Amygdala (tissue), 56 donors: ENCODE data around the gene ZBTB47.

Source experiments
- DNase-seq, 56 donors: peaks; one replicate each; lab custom pipeline; 2025; lab: John Stamatoyannopoulos, UW

The ZBTB47 gene

DNA sequence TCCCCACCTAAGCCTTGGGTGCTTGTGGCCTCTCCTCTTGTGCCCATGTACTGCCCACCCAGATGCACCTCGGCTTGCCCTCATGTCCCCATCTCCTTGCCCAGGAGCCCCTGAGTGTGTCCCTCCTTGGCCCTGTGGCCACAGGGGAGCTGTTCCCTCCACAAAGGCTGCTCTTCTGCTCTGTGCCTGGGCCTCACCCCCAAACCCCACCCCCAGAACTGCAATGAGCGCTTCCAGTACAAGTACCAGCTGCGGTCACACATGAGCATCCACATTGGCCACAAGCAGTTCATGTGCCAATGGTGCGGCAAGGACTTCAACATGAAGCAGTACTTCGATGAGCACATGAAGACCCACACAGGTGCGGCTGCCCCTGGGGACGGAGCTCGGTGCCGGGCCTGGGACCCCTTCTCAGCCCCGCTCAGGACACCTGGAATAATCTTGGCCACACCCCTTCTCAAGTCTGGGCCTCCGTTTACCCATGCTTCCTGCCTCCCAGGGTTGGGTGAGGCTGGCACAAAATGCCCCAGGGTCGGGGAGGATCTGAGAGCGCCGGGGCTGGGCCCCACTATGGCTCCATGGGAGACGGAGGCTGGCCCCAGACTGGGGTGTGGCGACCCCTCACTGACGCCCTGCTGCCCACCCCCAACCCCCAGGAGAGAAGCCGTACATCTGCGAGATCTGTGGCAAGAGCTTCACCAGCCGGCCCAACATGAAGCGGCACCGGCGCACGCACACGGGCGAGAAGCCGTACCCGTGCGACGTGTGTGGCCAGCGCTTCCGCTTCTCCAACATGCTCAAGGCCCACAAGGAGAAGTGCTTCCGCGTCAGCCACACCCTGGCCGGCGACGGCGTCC lies 10.3 kb downstream of the ZBTB47 start:
- DNase-seq, result no peak

DNA sequence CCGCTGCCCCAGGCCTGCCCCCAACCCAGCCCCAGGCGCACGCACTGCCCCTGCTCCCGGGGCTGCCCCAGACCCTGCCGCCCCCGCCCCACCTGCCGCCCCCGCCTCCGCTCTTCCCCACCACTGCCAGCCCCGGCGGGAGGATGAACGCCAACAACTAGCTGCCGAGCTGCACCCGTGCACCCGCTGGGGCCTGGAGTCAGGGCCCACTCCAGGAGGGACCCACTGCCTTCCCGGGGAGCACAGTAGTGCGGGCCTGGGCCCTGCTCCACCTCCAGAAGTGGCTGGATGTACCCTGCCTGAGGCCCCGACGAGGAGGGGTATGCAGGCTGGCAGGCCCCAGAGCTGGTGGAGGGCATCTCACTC lies 10.9 kb downstream of the ZBTB47 start:
- no peak for DNase-seq

DNA sequence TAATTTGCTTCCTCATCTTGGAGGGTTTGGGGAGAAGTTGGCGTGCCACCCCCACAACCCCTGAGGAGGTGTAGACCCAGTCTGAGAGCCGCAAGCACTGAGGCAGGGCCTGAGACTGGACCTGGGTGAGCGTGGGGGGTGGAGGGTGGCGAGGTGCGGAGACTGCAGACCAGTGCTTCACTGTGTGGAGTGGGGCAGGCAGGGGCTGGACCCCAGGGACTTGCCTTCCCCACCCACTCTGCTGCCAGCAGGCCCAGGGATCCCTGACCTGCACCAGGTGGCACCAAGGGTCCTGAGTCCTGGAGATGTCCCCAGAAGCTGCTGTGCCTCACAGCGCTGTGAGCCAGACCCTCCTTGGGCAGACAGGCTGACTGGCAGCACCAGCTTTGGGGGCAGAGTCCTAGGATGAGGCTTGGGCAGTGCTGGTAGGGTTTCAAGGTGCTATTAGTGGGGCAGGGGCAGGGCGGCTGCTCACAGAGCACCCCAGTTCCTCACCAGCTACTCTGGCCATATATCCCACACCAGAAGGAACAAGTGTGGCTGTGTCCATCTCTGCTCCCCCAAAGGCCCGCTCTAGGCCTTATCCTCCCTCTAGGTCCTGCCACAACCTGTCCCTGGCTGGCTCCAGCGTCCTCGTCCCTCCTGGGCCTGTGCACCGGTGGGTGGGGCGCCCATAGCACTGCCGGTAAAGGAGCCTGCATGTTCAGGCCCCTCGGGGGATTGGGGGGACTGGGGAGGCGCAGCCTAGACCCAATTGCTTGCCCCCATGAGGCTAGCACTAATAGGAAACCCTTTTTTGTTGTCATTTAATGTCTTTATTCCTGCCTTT lies 11.8 kb downstream of the ZBTB47 start:
- DNase-seq, result no peak

DNA sequence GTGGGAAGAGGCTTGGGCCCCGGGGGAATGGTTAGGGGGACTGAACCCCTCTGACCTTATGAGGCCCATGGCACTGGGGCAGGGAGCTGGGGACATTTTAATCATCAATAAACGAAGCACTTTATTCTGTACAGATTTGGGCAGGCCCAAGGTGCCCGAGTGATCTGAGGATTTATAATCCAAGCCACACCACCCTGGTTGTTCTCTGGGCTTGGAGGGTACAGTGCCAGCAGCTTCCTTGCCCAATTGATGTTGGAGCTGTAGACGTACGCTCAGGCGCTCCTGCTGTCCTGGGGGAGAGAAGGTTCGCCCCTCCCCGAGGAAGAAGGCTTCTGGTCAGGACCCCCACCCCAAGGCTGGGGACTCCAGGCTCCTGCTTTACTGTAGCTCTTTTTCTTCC lies 12.5 kb downstream of the ZBTB47 start:
- DNase-seq, result no peak

DNA sequence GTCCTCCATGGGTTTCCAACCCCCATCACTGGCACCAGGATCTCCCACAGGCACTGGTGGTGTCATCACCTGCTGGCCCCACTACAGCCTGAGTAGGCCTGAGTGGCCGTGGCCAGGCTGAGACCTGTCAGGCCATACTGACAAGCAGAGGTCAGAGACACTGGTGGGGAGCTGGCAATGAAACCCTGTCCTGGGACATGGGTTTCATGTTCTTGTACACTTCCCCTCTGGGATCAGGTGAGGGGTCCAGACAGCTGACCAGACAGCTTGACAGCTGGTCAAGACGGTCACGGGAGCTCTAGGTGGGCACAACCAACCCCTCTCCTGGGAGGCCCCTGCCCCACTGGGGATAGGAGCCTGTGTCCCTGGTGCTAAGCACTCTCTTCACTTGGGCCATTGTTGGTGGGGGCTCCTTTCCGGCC lies 13.1 kb downstream of the ZBTB47 start:
- no peak for DNase-seq

DNA sequence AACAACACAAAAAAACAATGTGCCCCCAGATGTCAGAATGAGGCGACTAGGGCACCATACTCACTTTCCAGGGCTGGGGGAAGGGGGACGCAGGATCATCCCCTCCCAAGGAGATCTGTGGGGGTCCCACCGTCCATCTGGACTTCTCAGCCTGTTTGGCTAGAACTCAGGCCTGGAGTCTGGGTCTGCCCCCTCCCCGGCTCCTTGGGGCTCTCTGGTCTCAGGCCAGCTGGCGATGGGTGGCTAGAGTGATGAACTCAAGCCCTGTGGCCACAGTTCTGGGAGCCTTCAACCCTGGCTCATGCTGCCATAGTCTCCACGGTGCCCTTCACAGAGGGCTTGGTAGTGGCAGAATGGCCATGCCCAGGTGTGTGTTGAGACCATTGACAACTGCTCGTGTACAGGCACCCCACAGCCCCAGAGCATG lies 13.6 kb downstream of the ZBTB47 start:
- DNase-seq, result no peak

DNA sequence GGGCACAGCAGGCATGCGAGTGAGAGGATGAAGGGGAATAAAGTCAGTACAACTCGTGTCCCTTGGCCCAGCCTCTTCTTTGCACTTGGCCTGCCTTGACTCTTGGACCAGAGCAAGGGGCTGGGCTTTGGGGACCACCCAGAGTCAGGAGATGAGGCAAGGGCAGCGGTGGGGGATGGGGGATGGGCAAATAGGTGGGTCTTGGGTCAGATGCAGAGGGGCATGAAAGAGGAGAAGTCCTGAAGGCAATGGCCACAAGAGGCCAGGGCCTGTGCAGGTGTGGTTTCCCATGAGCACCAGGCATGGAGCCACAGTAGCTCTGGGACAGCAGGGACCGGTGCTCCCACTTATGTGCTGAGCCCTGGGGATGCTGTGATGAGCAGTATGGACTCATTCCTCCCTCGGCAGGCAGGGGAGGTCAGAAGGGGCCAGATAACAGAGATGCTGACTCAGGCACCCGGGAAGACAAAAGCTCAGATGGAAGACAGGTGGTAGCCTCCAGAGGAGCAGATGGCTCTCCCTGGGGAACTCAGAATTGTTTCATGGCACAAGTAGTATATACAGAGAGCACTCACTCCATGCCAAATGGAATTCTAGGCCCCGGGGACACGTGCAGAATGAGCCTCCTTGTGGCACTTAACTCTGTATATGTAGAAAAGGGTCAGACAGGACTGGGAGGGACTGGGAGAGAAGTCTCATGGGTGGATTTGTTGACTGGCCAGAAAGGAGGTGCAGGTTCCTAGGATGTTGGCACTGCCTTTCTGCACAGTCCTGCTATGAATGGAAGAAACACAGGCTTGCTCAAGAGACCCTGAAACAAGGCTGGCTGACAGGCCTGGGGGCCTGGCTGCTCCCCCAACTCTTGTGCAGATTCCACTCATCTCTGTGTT lies 14.3 kb downstream of the ZBTB47 start:
- DNase-seq, result no peak

DNA sequence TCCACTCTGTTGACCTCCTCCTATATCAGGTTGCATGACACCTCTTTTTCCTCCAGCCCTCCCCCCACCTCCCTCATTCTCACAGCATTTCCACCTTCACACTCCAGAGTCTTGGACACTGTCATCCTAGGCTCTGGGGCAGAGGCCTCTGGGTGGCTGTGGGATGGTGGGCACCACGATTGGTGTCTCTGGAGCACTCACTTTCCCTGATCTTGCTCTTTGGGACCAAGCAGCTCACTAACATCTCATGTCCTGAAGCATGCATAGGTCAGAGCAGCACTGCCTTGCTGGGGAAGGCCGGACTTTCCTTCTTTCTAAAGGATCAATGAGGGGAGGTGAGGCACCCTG lies 14.9 kb downstream of the ZBTB47 start:
- no peak for DNase-seq

DNA sequence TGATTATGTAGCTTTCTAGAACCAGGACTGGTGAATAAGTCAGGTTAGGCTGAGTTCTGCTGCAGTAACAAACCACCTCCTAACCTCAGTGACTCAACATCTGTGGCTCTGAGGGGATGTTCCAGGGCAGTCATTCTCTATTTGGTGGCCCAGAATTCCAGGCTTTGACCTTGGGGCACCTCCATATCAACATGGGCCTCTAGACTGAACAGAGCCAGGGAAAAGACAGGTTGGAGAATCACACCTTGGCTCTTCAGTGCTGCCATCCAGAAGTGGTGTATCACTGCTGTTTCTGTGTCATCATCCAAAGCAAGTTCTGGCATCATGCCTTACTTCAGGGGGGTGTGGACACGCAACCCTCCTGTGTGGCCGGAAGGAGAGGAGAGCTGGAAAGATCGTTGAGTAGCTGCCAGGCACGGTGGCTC lies 15.3 kb downstream of the ZBTB47 start:
- DNase-seq, result no peak

DNA sequence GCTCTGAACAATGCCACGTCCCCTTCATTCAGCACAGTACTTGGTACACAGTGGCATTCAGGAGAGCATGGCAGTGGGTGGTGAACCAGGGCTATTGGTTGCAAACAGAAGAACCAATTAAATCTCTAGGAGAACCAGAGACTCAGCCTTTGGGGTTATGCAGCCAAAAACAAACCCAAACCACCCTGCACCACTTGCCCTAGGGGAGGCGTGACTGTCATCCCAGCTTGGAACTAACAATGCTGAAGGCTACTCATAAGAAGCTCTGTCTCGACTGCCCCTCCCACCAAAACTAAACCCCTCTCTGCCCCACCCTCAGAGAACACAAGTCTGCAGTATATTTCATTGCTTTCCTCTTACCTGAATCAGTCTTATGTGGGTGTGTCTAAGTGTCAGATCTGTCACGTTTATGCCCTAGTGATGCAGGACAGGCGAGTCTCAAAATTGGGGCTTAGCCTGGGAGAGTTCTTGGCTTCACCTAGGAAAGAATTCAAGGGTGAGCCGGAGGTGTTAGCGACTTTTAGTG lies 16.6 kb downstream of the ZBTB47 start:
- no peak for DNase-seq

DNA sequence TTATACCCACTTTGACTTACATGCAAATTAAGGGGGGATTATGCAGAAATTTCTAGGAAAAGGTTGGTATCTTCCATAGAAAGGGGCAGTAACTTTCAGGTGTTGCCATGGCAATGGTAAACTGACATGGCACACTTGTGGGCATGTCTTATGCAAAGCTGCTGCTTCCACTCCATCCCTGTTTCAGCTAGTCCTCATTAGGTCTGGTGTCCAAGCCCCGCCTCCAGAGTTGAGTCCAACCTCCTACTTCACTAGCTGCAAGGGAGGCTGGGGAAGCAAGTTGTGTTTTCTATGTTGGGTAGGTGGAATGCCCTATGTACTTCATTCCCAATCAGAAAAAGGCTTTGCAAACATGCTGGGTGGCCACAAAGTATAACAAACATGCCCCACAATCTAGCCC lies 17.2 kb downstream of the ZBTB47 start:
- no peak for DNase-seq

DNA sequence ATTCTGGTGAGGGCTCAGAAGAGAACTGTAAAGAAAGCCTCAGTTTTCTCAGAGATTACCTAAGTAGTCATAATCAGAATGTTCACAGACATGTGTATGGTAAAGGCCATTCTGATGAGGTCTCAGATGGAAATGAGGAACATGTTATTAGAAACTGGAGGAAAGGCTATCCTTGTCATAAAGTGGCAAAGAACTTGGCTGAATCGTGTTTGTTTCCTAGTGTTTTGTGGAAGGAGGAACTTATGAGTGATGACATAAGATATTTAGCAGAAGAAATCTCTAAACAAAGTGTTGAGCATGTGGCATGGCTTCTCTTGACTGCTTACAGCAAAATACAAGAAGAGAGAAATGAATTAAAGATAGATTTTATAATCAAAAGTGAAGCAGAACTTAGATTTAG lies 19.0 kb downstream of the ZBTB47 start:
- no peak for DNase-seq

DNA sequence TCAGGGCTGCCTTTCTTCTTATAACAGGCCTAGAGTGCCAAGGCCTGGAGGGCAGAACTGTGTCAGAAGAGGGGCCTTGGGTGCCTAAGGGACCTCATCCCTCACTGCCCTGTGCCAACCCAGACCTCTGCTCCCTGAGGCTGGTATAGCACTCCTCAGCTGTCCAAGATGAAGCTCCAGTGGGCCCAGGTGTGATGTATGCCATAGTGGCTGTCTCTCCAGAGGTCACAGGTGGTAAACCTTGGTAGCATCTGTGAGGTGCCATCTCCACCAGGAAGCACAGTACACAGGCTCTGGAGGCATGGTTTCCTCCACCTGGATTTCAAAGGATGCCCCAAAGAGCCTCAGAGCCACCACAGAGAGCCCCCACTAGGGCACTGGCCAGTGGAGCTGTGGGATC lies 19.6 kb downstream of the ZBTB47 start:
- DNase-seq, result no peak

DNA sequence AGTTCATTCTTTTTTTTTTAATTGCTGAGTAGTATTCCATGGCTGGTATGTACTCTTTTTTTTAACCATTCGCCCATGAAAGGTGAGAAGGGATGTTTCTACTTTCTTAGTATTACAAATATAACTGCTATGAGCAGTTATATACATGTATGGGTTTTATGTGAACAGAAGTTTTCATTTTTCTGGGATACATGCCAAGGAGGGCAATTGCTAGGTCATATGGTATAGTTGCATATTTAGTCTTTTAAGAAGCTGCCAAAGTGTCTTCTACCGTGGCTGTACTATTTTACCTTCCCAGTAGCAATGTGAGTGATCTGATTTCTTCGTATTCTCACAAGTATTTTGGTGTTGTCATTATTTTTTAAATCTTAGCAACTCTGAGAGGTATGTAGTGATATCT lies 20.6 kb downstream of the ZBTB47 start:
- DNase-seq, result no peak

DNA sequence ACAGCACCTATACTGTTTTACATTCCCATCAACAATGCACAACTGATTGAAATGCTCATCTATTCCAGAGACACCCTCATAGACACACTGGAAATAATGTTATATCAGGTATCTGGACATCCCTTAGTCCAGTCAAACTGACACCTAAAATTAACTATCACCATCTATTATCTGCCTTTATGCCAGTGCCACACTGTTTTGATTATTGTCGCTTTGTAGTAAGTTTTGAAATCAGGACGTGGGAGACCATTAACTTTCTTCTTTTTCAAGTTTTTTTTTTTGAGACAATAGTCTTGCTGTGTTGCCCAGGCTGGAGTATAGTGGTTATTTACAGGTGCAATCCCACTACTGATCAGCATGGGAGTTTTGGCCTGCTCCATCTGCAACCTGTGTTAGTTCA lies 22.4 kb downstream of the ZBTB47 start:
- no peak for DNase-seq

DNA sequence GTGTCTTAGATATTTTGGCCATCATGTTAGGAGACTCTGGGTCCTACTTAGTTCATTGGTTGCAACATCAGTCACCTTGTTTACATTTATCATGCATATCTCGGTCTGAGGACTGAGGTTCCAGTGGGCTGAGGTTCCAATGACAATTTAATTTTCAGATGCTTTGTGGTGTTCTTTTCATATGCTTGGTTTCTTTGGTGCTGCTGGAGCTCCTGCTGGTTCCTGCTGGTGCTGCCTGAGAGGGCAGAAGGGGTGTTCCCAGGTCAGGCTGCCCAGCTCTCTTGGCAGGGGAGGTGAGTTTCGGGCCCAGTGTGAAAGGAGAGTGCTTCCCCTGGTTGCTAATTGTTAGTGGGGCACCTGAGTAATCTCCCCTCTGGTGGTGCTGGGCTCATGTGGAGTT lies 24.9 kb downstream of the ZBTB47 start:
- no peak for DNase-seq

DNA sequence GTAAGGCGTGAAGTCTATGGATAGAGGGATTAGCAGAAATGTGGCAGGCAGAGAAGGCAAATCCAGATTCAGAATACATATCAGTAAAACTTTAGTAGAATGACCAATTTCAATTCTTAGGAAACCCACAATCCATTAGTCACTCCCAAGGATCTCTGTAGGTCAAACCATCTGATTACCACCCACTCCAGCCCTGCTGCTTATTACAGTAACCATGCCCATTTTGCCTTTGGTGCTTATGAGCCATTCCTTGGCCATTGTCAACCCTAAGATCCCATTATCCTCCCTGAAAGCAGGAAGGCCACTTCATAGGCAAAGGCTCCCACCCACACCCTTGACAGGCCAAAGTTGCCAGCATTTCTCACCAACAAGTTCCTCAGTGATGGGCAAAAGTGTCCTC lies 26.8 kb downstream of the ZBTB47 start:
- no peak for DNase-seq

DNA sequence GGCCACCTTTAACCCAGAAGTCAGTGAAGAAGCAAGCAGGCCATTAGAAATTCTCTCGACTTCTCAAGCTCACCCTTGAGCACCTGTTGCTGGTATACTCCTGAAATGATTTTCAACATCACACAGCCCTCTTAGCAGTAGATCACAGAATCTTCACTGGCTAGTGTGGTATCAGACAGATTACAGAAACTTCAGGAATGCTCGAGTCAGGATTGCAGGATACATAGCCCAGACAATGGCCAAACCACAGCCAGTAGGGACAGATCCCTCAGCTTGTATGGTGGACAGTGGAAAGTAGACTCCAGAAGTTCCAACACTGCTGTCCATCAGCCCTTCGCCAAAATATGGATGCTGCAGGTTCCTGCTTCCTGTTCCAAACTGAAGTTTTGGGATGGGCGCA lies 27.3 kb downstream of the ZBTB47 start:
- DNase-seq, result no peak

DNA sequence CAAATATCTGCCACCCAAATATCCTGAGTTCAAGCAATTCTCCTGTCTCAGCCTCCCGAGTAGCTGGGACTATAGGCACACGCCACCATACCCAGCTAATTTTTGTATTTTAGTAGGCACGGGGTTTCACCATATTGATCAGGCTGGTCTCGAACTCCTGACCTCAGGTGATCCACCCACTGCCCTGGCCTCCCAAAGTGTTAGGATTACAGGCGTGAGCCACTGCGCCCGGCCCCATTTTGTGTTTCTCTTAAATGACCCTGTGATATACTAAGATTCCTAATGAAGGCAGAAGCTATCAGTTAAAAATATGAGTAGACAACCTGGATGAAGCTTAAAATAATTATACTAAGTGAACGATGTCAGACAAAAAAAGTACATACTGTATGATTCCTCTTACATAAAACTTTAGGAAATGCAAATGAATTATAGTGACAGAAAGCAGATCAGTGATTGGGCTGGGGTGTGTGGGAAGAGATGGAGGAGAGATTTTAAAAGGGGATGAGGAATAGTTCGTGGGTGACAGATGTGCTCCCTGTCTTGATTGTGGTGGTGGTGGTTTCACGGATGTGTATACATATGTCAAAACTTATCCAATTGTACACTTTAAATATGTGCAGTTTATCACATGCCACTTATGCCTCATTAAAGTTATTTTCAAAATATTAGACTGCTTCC lies 28.0 kb downstream of the ZBTB47 start:
- no peak for DNase-seq
